ENCODE measurements around the gene EIF5. TPM values are rescaled to one million over a fixed set of nuclear protein-coding genes. Genes with fewer than 3 reads are reported as not detected.

The EIF5 gene
- total and polyA plus RNA-seq, 2 experiments from 2014 or later: 151 to 331 TPM

GRCh38 chr14:103319422-103319821 is 14.6 kb upstream of the EIF5 start:
- Histone ChIP-seq H3K27me3 (no peaks in the 10 kb centered on the region), H4K20me1 (ENCODE audit: insufficient read depth, poor library complexity, severe bottlenecking) (no peaks in the 10 kb centered on the region), H3K36me3 (replicated peaks; ENCODE audit: insufficient read depth, low read depth) (no peaks in the 10 kb centered on the region), H3K4me2 (no peak overlapping the region), H3K9me3 (ENCODE audit: low read depth) (no peaks in the 10 kb centered on the region), H3K27ac (no peak overlapping the region), H3K9me2 (replicated peaks; ENCODE audit: insufficient read depth) (no peaks in the 10 kb centered on the region), H3K79me2 (no peaks in the 10 kb centered on the region), H3K4me3 (no peak overlapping the region), H2AFZ (no peak overlapping the region), H3K4me1 (ENCODE audit: insufficient read depth) (no peaks in the 10 kb centered on the region)
- DNase-seq (ENCODE audit: low spot score): no peak
- TF ChIP-seq CTCF (IDR thresholded peaks at IDR 0.05; ENCODE audit: poor library complexity): no peak
- TF ChIP-seq EZH2 (IDR thresholded peaks at IDR 0.05; ENCODE audit: borderline replicate concordance): no peak
- no peak for TF ChIP-seq EZH2phosphoT487 (IDR thresholded peaks at IDR 0.05; ENCODE audit: low read depth, severe bottlenecking, unreplicated experiment)
- WGBS (ENCODE audit: low lambda C conversion rate, missing lambda C conversion rate): 84% methylated on average over 7 of the region's 7 CpGs

- H3K27ac ChIP-seq: no peak overlapping the region
- H3K4me2 ChIP-seq: no peak overlapping the region
- H3K27me3 ChIP-seq: no peaks in the 10 kb centered on the region
- 78% methylated on average over 3 of the region's 3 CpGs for WGBS (ENCODE audit: low lambda C conversion rate, missing lambda C conversion rate)
- H3K9me2 ChIP-seq (replicated peaks; ENCODE audit: insufficient read depth): no peaks in the 10 kb centered on the region
- no peak for TF ChIP-seq EZH2 (IDR thresholded peaks at IDR 0.05; ENCODE audit: borderline replicate concordance)
- no peak for TF ChIP-seq CTCF (IDR thresholded peaks at IDR 0.05; ENCODE audit: poor library complexity)
- TF ChIP-seq EZH2phosphoT487 (IDR thresholded peaks at IDR 0.05; ENCODE audit: low read depth, severe bottlenecking, unreplicated experiment): no peak
- no peaks in the 10 kb centered on the region for H3K9me3 ChIP-seq (ENCODE audit: low read depth)
- H3K79me2 ChIP-seq: no peaks in the 10 kb centered on the region
- H2AFZ ChIP-seq: no peak overlapping the region
- no peak for DNase-seq (ENCODE audit: low spot score)
- no peak overlapping the region for H3K4me3 ChIP-seq
- no peaks in the 10 kb centered on the region for H3K36me3 ChIP-seq (replicated peaks; ENCODE audit: insufficient read depth, low read depth)
- H3K4me1 ChIP-seq (ENCODE audit: insufficient read depth): no peaks in the 10 kb centered on the region
- H4K20me1 ChIP-seq (ENCODE audit: insufficient read depth, poor library complexity, severe bottlenecking): no peaks in the 10 kb centered on the region
Measured at GRCh38 chr14:103326078-103326477, 8.0 kb upstream of the EIF5 start.

- no peaks in the 10 kb centered on the region for H3K36me3 ChIP-seq (replicated peaks; ENCODE audit: insufficient read depth, low read depth)
- H3K4me1 ChIP-seq (ENCODE audit: insufficient read depth): peaks cover 10% of the 10 kb centered on the region
- peaks cover 18% of the 10 kb centered on the region for H3K79me2 ChIP-seq
- no peak overlapping the region for H3K4me2 ChIP-seq
- no peaks in the 10 kb centered on the region for H3K9me3 ChIP-seq (ENCODE audit: low read depth)
- 83% methylated on average over 5 of the region's 5 CpGs for WGBS (ENCODE audit: low lambda C conversion rate, missing lambda C conversion rate)
- no peak for DNase-seq (ENCODE audit: low spot score)
- no peak overlapping the region for H2AFZ ChIP-seq
- no peaks in the 10 kb centered on the region for H3K27me3 ChIP-seq
- no peak overlapping the region for H3K4me3 ChIP-seq
- no peak overlapping the region for H3K27ac ChIP-seq
- H4K20me1 ChIP-seq (ENCODE audit: insufficient read depth, poor library complexity, severe bottlenecking): no peaks in the 10 kb centered on the region
- H3K9me2 ChIP-seq (replicated peaks; ENCODE audit: insufficient read depth): no peaks in the 10 kb centered on the region
- TF ChIP-seq EZH2phosphoT487 (IDR thresholded peaks at IDR 0.05; ENCODE audit: low read depth, severe bottlenecking, unreplicated experiment): no peak
- TF ChIP-seq EZH2 (IDR thresholded peaks at IDR 0.05; ENCODE audit: borderline replicate concordance): no peak
- no peak for TF ChIP-seq CTCF (IDR thresholded peaks at IDR 0.05; ENCODE audit: poor library complexity)
Measured at GRCh38 chr14:103328941-103329340, 5.1 kb upstream of the EIF5 start.

Data from hepatocyte (in vitro differentiated cells).